WERI-Rb-1 (cell line): ENCODE results near the gene PDE4B.

Experiments used
- DNase-seq: peaks from one replicate; pipeline ENCODE4 v3.0.0-alpha.2; 2020
- H3K27ac ChIP-seq: fragments of 250-450 bp; sonication (Bioruptor Pico); 2 replicates; pipeline ENCODE4 v1.5.1; 2020; ENCODE audit warnings: mild to moderate bottlenecking, moderate library complexity
- H3K27me3 ChIP-seq: fragments of 250-450 bp; sonication (Bioruptor Pico); 2 replicates; pipeline ENCODE4 v1.5.1; 2021; ENCODE audit warnings: mild to moderate bottlenecking, low read depth, moderate library complexity; ENCODE audit not compliant: insufficient read depth, severe bottlenecking
- H3K36me3 ChIP-seq: fragments of 250-450 bp; sonication (Bioruptor Pico); 2 replicates; pipeline ENCODE4 v1.5.1; 2020; ENCODE audit warnings: mild to moderate bottlenecking, moderate library complexity
- H3K4me3 ChIP-seq: 2 replicates; pipeline ENCODE4 v1.5.1; 2011; ENCODE audit warnings: low read depth, mild to moderate bottlenecking, control low read depth, low read length
- H3K9me3 ChIP-seq: fragments of 250-450 bp; sonication (Bioruptor Pico); 2 replicates; pipeline ENCODE4 v1.5.1; 2021; ENCODE audit warnings: mild to moderate bottlenecking, moderate library complexity; ENCODE audit not compliant: severe bottlenecking
- TF ChIP-seq, protein P1 (sequence below): IDR thresholded peaks from 2 replicates; pipeline ENCODE4 v1.5.1; 2011; ENCODE audit warnings: low read depth, mild to moderate bottlenecking, control low read depth, inconsistent platforms, low read length

The PDE4B gene

DNA sequence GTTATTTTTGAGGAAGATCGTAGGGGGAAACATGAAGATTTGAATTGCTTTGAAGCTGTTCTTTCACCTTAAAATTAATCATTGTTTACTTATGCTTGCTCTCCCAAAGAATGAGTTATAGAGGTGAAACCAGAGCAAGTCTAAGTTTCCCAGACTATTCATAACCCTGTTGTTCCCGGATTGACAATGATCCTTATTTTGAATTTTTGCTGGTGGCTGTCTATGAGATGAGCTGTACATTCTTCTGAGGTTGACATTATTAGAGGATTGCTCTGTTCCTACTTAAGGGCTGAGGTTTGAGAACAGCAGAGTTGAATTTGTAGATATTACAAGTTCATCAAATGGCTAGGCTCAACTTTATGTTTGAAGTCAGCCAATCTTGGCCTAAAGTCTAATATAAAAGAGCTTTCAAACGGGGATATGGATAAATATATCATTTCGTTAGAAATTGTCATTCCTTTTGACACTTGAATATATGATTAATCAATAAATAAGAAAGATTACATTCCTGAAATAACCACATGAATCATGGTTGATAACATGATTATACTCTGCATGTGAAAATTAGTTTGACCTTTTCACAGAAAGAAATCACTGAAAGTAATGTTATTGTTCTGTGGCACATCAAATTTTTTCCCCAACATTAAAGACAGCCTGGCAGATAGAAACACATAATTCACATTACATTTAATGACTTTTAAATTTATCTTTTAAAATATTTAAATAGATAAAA is 19.1 kb upstream of the PDE4B start:
- TF ChIP-seq, protein P1, sequence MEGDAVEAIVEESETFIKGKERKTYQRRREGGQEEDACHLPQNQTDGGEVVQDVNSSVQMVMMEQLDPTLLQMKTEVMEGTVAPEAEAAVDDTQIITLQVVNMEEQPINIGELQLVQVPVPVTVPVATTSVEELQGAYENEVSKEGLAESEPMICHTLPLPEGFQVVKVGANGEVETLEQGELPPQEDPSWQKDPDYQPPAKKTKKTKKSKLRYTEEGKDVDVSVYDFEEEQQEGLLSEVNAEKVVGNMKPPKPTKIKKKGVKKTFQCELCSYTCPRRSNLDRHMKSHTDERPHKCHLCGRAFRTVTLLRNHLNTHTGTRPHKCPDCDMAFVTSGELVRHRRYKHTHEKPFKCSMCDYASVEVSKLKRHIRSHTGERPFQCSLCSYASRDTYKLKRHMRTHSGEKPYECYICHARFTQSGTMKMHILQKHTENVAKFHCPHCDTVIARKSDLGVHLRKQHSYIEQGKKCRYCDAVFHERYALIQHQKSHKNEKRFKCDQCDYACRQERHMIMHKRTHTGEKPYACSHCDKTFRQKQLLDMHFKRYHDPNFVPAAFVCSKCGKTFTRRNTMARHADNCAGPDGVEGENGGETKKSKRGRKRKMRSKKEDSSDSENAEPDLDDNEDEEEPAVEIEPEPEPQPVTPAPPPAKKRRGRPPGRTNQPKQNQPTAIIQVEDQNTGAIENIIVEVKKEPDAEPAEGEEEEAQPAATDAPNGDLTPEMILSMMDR, result no peak
- Histone ChIP-seq H3K36me3 (no peaks in the 10 kb centered on the region), H3K27ac (no peak overlapping the region), H3K4me3 (no peak overlapping the region), H3K27me3 (no peaks in the 10 kb centered on the region), H3K9me3 (no peaks in the 10 kb centered on the region)
- no peak for DNase-seq

- H3K36me3 ChIP-seq, result no peaks in the 10 kb centered on the region
- H3K4me3 ChIP-seq, result no peak overlapping the region
- H3K27me3 ChIP-seq, result no peaks in the 10 kb centered on the region
- H3K27ac ChIP-seq, result no peak overlapping the region
- TF ChIP-seq, protein P1, result no peak
- no peak for DNase-seq
- no peaks in the 10 kb centered on the region for H3K9me3 ChIP-seq
These were observed 3.9 kb upstream of the PDE4B start for GRCh38 chr1:65788762-65789161.

GRCh38 chr1:65791396-65791795 is 1.3 kb upstream of the PDE4B start:
- no peak overlapping the region for H3K27ac ChIP-seq
- no peak overlapping the region for H3K4me3 ChIP-seq
- TF ChIP-seq, protein P1, result no peak
- no peaks in the 10 kb centered on the region for H3K36me3 ChIP-seq
- no peaks in the 10 kb centered on the region for H3K27me3 ChIP-seq
- no peaks in the 10 kb centered on the region for H3K9me3 ChIP-seq
- no peak for DNase-seq

GRCh38 chr1:65791801-65792668 is 660 bp upstream of the PDE4B start:
- Histone ChIP-seq H3K27me3 (no peaks in the 10 kb centered on the region), H3K36me3 (no peaks in the 10 kb centered on the region), H3K9me3 (no peaks in the 10 kb centered on the region), H3K27ac (peak overlapping the region; percentile 53), H3K4me3 (peak overlapping the region; percentile 48)
- TF ChIP-seq, protein P1, result no peak
- DNase-seq, result peak; percentile 91

GRCh38 chr1:65793359-65793732 is 651 bp downstream of the PDE4B start:
- peak overlapping the region; percentile 48 for H3K4me3 ChIP-seq
- no peaks in the 10 kb centered on the region for H3K9me3 ChIP-seq
- H3K27me3 ChIP-seq, result no peaks in the 10 kb centered on the region
- H3K36me3 ChIP-seq, result no peaks in the 10 kb centered on the region
- peak; percentile 15 for DNase-seq
- TF ChIP-seq, protein P1, result no peak
- H3K27ac ChIP-seq, result peak overlapping the region; percentile 53
